ENCODE data around the gene WEE2. TPM values are rescaled to one million over a fixed set of nuclear protein-coding genes. Genes with fewer than 3 reads are reported as not detected.
A peak's percentile ranks its signal among the peaks of the same experiment; 100 is the strongest.

WEE2 gene
- total RNA-seq (under 1 TPM in 1 of 5 donors, not detected in 4; 0.37 TPM), polyA plus RNA-seq (not detected)
- long read RNA-seq, donor 1: 0 reads
- long read RNA-seq, donor 2: 0 reads
- long read RNA-seq, donor 3: 0 reads
- long read RNA-seq, donor 4: 0 reads
- long read RNA-seq, donor 5: 0 reads
- long read RNA-seq, donor 6: 0 reads
- long read RNA-seq, donor 7: 0 reads
- long read RNA-seq, donor 8: 0 reads
- long read RNA-seq, donor 9: 0 reads
- long read RNA-seq, donor 10: 0 reads

GRCh38 chr7:141708351-141708750 is at the start of gene WEE2:
Gene WEE2 (plus strand): TSS chr7:141708353. CDS start chr7:141708759, 406 bp downstream.
- intact Hi-C loops (cut with DNase I; ENCODE audit: low total_unique reads): no loop called here
- Histone ChIP-seq H3K27me3 (no peaks in the 10 kb centered on the region), H3K9me3 (no peaks in the 10 kb centered on the region), H3K27ac (no peak within 1 kb of the TSS), H3K4me3 (no peak within 1 kb of the TSS), H3K4me1 (peaks cover 0 to 11% (median 2%) of the 10 kb centered on the region in 4 donors), H3K36me3 (peaks cover 0 to 2% (median 0%) of the 10 kb centered on the region in 4 donors)
- DNase-seq: no peak
- 87 to 95% (median 89%) methylated on average over 6 of the region's 6 CpGs for whole genome bisulfite sequencing, 5 donors
- no peak for TF ChIP-seq POLR2A (IDR thresholded peaks at IDR 0.05)
- TF ChIP-seq EP300 (IDR thresholded peaks at IDR 0.05): no peak

DNA sequence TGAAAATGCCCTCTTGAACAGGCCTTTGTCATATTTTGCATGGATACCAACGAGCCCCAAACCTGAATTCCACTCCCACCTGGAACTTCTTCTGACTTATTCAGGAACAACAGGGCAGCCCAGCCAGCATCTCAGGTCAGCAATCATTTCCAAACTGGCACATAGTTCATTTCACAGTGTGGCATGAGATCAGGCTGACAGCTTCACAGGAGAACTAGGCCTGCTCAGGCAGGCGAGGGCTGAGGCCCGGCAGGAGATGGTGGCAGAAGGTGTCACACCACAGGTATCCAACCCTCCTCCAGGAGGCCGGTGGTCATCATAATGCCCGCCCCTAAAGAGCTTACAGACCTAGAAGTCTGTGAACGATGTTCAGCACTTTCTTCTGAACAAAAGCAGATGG is 48.7 kb upstream of the WEE2 start:
- H3K9me3 ChIP-seq: no peaks in the 10 kb centered on the region
- peak overlapping the region in 1 of 5 donors; percentile 38 for H3K27ac ChIP-seq
- no peaks in the 10 kb centered on the region for H3K27me3 ChIP-seq
- peaks cover 11 to 78% (median 74%) of the 10 kb centered on the region in 4 donors for H3K36me3 ChIP-seq
- H3K4me3 ChIP-seq: no peak overlapping the region
- WGBS, 5 donors: 83 to 92% (median 91%) methylated on average over 6 of the region's 6 CpGs
- intact Hi-C loops (cut with DNase I; ENCODE audit: low total_unique reads): no loop called here
- DNase-seq: no peak
- peaks cover 11 to 40% (median 13%) of the 10 kb centered on the region in 4 donors for H3K4me1 ChIP-seq
- TF ChIP-seq POLR2A (IDR thresholded peaks at IDR 0.05) (no peak), EP300 (IDR thresholded peaks at IDR 0.05) (no peak), POLR2AphosphoS5 (IDR thresholded peaks at IDR 0.05) (no peak)
- TF ChIP-seq, protein P1, sequence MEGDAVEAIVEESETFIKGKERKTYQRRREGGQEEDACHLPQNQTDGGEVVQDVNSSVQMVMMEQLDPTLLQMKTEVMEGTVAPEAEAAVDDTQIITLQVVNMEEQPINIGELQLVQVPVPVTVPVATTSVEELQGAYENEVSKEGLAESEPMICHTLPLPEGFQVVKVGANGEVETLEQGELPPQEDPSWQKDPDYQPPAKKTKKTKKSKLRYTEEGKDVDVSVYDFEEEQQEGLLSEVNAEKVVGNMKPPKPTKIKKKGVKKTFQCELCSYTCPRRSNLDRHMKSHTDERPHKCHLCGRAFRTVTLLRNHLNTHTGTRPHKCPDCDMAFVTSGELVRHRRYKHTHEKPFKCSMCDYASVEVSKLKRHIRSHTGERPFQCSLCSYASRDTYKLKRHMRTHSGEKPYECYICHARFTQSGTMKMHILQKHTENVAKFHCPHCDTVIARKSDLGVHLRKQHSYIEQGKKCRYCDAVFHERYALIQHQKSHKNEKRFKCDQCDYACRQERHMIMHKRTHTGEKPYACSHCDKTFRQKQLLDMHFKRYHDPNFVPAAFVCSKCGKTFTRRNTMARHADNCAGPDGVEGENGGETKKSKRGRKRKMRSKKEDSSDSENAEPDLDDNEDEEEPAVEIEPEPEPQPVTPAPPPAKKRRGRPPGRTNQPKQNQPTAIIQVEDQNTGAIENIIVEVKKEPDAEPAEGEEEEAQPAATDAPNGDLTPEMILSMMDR (IDR thresholded peaks at IDR 0.05): no peak

GRCh38 chr7:141660259-141660658 is 47.9 kb upstream of the WEE2 start:
- TF ChIP-seq, protein P1 (IDR thresholded peaks at IDR 0.05): no peak
- TF ChIP-seq EP300 (IDR thresholded peaks at IDR 0.05) (no peak), POLR2AphosphoS5 (IDR thresholded peaks at IDR 0.05) (peak in 1 of 3 donors; percentile 17)
- Histone ChIP-seq H3K9me3 (no peaks in the 10 kb centered on the region), H3K4me1 (peaks cover 15 to 43% (median 19%) of the 10 kb centered on the region in 4 donors), H3K4me3 (no peak overlapping the region), H3K27ac (peak overlapping the region in 3 of 5 donors; percentile 15 to 38 (median 23)), H3K27me3 (no peaks in the 10 kb centered on the region), H3K36me3 (peaks cover 19 to 83% (median 78%) of the 10 kb centered on the region in 4 donors)
- intact Hi-C loops (cut with DNase I; ENCODE audit: low total_unique reads): no loop called here
- WGBS, 5 donors: 50 to 67% (median 58%) methylated on average over 4 of the region's 4 CpGs
- DNase-seq: peak in 1 of 2 donors; percentile 47

DNA sequence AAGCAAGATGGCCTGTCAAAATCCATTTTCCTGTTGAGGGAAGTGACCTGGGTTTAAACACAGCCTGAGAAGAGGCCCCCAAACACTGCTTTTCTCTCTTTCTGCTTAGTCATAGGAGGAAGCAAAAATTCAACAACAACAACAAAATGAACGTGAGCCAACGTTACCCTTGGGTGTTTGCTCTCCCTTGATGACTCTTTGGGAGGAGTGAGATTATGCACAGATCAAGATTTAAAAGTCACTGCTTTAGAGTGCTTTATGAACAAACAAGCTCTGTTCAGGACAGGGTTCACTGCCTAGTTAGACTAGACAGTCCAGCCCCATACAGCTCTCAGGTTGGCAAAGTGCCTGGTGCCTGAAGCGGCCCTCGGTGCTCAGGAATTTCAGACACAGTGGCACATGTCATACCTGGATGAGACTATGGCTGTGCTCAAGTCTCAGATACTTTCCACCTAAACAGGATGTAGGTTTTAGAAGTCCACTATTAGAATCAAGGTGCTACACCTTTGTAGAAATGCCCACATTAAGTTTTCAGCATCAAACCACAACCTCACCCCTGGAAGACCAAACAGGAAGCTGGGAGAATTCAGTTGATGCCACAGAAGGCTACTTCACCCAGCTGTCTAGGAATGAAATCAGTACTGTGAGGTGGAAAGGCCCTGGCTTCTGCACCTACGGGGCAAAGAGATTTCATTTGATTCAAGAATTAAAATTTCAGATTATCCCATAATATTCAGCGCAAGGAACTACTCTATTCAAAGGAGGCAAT is 44.9 kb upstream of the WEE2 start:
- no peak overlapping the region for H3K4me3 ChIP-seq
- no peaks in the 10 kb centered on the region for H3K27me3 ChIP-seq
- peak; percentile 69 to 75 for DNase-seq
- intact Hi-C loops (cut with DNase I; ENCODE audit: low total_unique reads): no loop called here
- peak overlapping the region; percentile 64 to 79 (median 70) for H3K27ac ChIP-seq
- H3K9me3 ChIP-seq: no peaks in the 10 kb centered on the region
- H3K4me1 ChIP-seq: peaks cover 15 to 48% (median 19%) of the 10 kb centered on the region in 4 donors
- peaks cover 19 to 97% (median 86%) of the 10 kb centered on the region in 4 donors for H3K36me3 ChIP-seq
- TF ChIP-seq POLR2A (IDR thresholded peaks at IDR 0.05) (no peak), EP300 (IDR thresholded peaks at IDR 0.05) (no peak), POLR2AphosphoS5 (IDR thresholded peaks at IDR 0.05) (peak in 2 of 3 donors; percentile 40 to 80)
- TF ChIP-seq, protein P1 (IDR thresholded peaks at IDR 0.05): no peak
- WGBS, 5 donors: 37 to 61% (median 39%) methylated on average over 6 of the region's 6 CpGs

All from stomach (tissue), 19 donors.